Kidney (tissue), 14 donors: ENCODE data around the gene PEX12. TPM values are rescaled to one million over a fixed set of nuclear protein-coding genes. Genes with fewer than 3 reads are reported as not detected.

ENCODE experiments used
- DNase-seq, 5 donors: peaks; one replicate each; pipeline ENCODE4 v3.0.0-alpha.2; 2013 to 2020
- FAIRE-seq: peaks from 2 replicates; lab custom pipeline; 2012; peaks lifted over from hg19 to GRCh38; lab: Jason Lieb, UNC
- H3K27ac ChIP-seq, 2 donors: one replicate each; pipeline ENCODE4 v1.7.0; 2013; ENCODE audit warnings: low read depth in 2 of 2, low read length in 2 of 2, inconsistent platforms in 1 of 2
- H3K27me3 ChIP-seq: one replicate; pipeline ENCODE4 v1.7.1; 2013; ENCODE audit warnings: low read length, inconsistent platforms; ENCODE audit not compliant: control insufficient read depth, insufficient read depth
- H3K36me3 ChIP-seq, 3 donors: one replicate each; pipeline versions ENCODE4 v1.7.0 to v1.7.1; 2013; ENCODE audit warnings: low read length in 3 of 3, control low read depth in 1 of 3, inconsistent platforms in 1 of 3; ENCODE audit not compliant: insufficient read depth in 3 of 3, control insufficient read depth in 2 of 3
- H3K4me1 ChIP-seq, 3 donors: one replicate each; pipeline versions ENCODE4 v1.7.0 to v1.7.1; 2013; ENCODE audit warnings: low read length in 3 of 3, inconsistent platforms in 1 of 3, low read depth in 1 of 3; ENCODE audit not compliant: control insufficient read depth in 2 of 3, insufficient read depth in 2 of 3
- H3K4me3 ChIP-seq, 3 donors: one replicate each; pipeline versions ENCODE4 v1.7.0 to v1.8.1; 2013; ENCODE audit warnings: low read length in 3 of 3, control low read depth in 1 of 3, inconsistent platforms in 1 of 3
- H3K9ac ChIP-seq, 3 donors: one replicate each; pipeline versions ENCODE4 v1.7.0 to v1.7.1; 2013; ENCODE audit warnings: low read length in 3 of 3, control low read depth in 1 of 3, inconsistent platforms in 1 of 3
- H3K9me3 ChIP-seq, 3 donors: one replicate each; pipeline versions ENCODE4 v1.7.0 to v1.7.1; 2013; ENCODE audit warnings: low read length in 3 of 3, control low read depth in 1 of 3, inconsistent platforms in 1 of 3; ENCODE audit not compliant: control insufficient read depth in 2 of 3, insufficient read depth in 1 of 3
- CTCF ChIP-seq: IDR thresholded peaks from 3 replicates; pipeline ENCODE4 v1.5.1; 2012; ENCODE audit warnings: mild to moderate bottlenecking, moderate library complexity, borderline replicate concordance; ENCODE audit not compliant: insufficient read depth; ENCODE audit errors: extremely low read depth
- intact Hi-C: fragments of 100-400 bp; cut with DNase I; formaldehyde crosslinking; loops from one replicate; pipeline ENCODE4 v1.11.1; 2022
- polyA plus RNA-seq: library from polyadenylated mRNA; stranded (reverse); fragments of 350-450 nt; fragmentation: Illumina TruSeq; extraction: RNeasy Lipid Tissue Mini Kit (QIAGEN cat#74804); gene quantifications from one replicate; pipeline ENCODE4 v1.2.3, GENCODE V29; 2014; ENCODE audit warnings: low read depth, low replicate concordance; ENCODE audit not compliant: insufficient read depth
- total RNA-seq: library from RNA; stranded (reverse); fragmentation: NEBNext Ultra II Directional; extraction: Animal tissue kit (Norgen Biotek cat#: 25700); gene quantifications from one replicate; pipeline ENCODE4 v1.2.1, GENCODE V29; 2021
- donor health status: control.
- donor health status: control.
- donor health status: control.
- donor health status: control.
- donor health status: control.
- donor health status: DM: yes; HTN: yes; CAD: no.
- donor health status: Normal renal cell carcinoma (clear cell type).

Gene PEX12
- total and polyA plus RNA-seq, 2 donors from 2014 or later, result 6.5 to 6.6 TPM

DNA sequence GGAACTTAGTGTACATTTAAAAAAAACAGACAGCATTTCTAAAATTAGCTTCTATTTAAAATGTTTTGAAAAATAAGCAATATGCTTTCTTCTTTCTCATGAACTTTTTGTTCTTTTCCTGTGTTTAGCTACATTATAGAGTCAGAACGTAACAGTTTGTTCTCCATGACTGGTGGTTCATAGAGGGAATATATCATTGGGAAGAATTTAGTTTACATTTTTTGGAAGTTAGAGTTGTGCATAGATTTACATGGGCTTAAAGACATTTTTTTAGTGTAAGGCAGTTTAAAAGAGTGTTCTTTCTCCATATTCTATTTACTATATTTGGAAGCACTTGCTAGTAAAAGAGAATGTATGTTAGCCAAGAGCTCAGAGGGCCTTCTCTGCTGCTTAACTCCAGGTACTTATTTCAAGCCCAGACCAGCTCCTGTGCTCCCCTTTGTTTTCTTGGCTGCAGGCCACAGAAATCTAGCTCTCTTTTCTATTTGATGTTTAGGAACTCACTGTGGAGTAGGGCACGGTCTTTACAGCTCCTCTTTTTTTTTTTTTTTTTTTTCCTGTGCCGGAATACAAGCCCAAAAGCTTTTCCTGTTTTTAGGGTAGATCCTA, 29.0 kb upstream of the PEX12 start:
- no peaks in the 10 kb centered on the region for H3K4me1 ChIP-seq
- H3K27ac ChIP-seq, result no peak overlapping the region
- no peaks in the 10 kb centered on the region for H3K27me3 ChIP-seq
- no peak overlapping the region for H3K4me3 ChIP-seq
- H3K9me3 ChIP-seq, result no peaks in the 10 kb centered on the region
- intact Hi-C loops, result no loop called here
- H3K9ac ChIP-seq, result no peak overlapping the region
- no peak for TF ChIP-seq CTCF
- DNase-seq (no peak), FAIRE-seq (no peak)
- H3K36me3 ChIP-seq, result peaks cover 0 to 23% (median 15%) of the 10 kb centered on the region in 3 donors

- H3K4me1 ChIP-seq, result no peaks in the 10 kb centered on the region
- H3K9ac ChIP-seq, result no peak overlapping the region
- no peak for FAIRE-seq
- H3K27me3 ChIP-seq, result no peaks in the 10 kb centered on the region
- no peak for TF ChIP-seq CTCF
- no peak overlapping the region for H3K4me3 ChIP-seq
- H3K27ac ChIP-seq, result no peak overlapping the region
- DNase-seq, result no peak
- H3K9me3 ChIP-seq, result no peaks in the 10 kb centered on the region
- intact Hi-C loops, result no loop called here
- H3K36me3 ChIP-seq, result peaks cover 0 to 19% (median 17%) of the 10 kb centered on the region in 3 donors
Observed at GRCh38 chr17:35605678-35606077, 27.3 kb upstream of the PEX12 start.

DNA sequence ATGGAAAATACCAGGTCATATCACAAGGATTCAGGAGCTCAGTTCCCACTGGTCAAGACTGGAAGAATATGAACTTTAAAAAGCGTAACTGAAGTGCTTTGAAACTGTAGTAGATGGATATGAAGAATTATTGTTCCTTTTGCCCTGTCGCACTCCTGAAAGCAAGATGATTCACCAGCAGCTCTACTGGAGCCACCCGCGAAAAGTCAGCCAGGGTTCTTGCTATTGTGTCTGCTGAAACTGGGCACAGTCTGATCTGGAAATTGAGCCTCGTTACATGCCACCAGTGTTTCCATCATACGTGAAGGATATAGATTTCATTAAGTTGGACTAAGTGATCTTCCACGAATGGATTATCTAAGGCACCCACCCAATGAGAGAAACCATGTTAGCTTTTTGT, 25.3 kb upstream of the PEX12 start:
- Histone ChIP-seq H3K27me3 (no peaks in the 10 kb centered on the region), H3K36me3 (peaks cover 3 to 23% (median 17%) of the 10 kb centered on the region in 3 donors), H3K4me3 (no peak overlapping the region), H3K9ac (no peak overlapping the region), H3K4me1 (no peaks in the 10 kb centered on the region), H3K27ac (no peak overlapping the region), H3K9me3 (no peaks in the 10 kb centered on the region)
- DNase-seq (no peak), FAIRE-seq (no peak)
- intact Hi-C loops, result no loop called here
- TF ChIP-seq CTCF, result no peak

DNA sequence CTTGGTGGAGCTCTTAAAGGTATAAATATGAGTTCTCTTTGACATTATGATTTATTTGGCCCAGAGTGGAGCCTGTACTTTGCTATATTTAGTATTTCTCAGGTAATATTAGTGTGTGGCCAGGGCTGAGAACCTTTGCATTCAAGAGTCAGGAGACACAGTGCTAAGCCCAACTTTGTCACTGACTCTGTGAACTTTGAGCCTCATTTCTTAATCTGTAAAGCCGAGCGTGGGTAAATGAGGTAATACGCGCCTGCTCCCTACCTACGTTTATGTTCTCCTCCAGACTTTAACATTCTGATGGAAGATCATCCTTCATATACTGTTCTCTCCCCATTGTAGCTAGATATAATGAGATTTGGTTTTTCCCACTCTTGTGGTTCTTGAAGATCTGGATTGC, 19.2 kb upstream of the PEX12 start:
- no peak for FAIRE-seq
- Histone ChIP-seq H3K36me3 (peaks cover 5 to 29% (median 9%) of the 10 kb centered on the region in 3 donors), H3K4me1 (no peaks in the 10 kb centered on the region), H3K9ac (no peak overlapping the region), H3K27ac (no peak overlapping the region), H3K27me3 (no peaks in the 10 kb centered on the region), H3K4me3 (no peak overlapping the region), H3K9me3 (no peaks in the 10 kb centered on the region)
- intact Hi-C loops, result no loop called here
- DNase-seq, result no peak
- no peak for TF ChIP-seq CTCF
